GM19452 (cell line): ENCODE results near the gene PFKP.
"Not testable (repeated sequence)": the region's sequence is repeated elsewhere in the genome, so short reads cannot be mapped to it uniquely, and the experiment has no call there.

ENCODE experiments used
- ATAC-seq: cut with Tn5 transposase; IDR thresholded peaks from one replicate; pipeline ENCODE4 v1.9.1; 2021; ENCODE audit not compliant: unreplicated experiment

The PFKP gene

DNA sequence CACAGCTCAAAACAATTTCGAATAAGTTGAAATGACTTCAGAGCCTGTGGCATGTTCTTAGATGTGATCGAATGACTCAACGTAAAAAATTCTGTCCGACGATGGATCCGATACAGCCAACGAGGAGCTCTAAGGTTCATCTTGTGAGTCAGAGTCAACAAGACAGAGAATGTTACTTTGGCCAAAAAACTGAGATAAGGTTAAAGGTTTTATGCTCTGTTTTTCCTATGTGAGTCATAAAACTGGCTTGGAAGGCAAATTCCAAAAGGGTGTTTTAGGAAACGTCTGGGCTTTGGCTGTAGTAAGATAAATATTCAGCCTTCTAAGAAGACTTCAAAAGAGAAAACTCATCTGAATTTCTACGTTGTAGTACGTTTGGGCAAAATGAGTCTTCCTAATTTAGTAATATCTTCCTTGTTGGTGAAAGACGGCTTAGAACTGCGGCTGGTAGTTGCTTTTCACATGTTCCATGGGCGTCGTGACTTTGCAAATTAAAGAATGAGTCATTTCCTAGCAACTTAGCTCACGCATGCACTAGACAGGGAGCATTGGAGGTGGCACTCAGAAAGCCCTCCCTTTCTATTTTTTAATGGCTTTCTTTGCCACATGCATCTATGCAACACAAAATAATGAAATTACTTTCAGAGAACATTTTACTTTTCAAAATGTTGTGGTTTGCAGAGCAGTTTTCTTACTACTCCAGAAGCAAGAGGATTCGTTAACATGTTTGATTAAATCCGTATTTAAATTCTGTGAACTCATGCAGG is 28.2 kb downstream of the PFKP start:
- ATAC-seq, result peak; percentile 72

DNA sequence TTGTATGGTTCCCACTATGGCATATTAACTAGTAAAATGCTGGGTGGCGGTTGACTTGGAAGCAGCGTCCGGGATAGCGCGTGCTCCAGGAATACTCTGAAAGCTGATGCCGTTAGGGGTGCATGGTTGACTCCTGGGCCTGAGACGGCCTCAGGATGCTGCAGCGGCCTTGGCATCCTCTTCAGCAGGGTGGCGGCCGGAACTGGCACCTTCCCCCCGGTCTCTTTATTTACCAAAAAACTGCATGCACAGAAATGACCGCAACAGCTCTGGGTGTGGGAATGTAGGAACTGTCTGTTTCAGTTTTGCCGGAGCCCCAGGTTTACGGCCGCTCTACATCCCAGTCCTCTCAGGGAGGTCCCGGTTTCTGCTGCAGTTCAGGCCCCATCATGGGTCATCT is 28.8 kb downstream of the PFKP start:
- no peak for ATAC-seq

DNA sequence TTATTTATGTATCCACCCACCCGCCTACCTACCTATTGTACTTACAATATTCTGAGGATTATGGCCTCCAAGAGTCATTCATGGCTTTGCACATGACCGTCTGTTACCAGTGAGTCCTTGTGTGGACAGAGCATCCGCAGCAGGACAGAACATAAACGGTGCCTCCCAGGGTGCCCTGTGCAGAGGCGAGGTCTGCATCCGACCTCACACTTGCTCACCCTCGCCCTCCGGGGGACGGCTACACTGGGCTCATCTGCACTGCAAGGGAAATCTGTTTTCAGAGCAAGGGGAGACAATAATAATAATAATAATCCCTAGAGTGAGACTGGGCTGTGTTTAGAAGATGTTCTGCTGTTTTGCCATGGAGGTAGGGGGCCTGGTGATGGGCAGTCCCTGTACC is 29.8 kb downstream of the PFKP start:
- ATAC-seq, result no peak

GRCh38 chr10:3098689-3099088 is 31.3 kb downstream of the PFKP start:
- ATAC-seq, result no peak

DNA sequence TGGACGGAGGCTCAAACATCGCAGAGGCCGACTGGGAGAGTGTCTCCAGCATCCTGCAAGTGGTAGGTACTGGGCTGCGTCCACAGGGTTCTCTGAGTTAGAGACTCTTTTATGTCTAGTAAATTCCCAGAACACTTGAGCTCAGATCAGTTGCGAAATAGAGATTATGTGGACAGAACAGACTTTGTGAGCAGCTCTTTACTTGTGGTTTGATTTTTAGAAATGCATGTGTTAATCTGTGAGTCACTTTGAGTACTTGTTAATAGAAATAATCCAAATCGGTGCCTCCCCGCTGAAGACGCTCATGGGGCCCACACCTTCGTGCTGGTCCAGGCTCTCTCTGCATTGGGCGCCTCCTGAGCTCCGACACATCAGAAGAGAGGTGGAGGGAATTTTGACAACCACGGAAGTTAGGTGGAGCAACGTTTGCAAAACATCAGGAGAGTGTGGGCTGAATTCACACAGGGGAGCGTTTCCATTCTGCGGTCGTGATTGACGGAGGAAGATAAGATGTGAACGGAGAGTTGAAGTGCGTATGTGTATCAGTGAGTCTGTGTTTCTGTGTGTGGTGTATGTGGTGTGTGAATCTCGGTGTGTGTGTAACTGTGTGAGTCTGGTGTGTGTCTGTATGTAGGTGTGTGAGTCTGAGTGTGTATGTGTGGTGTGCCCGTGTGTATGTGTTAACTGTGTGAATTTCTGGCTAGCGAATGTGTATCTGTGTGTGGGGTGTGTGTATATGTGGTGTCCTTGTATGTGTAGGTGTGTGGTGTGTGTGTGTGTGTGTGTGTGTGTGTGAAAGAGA is 32.1 kb downstream of the PFKP start:
- no peak for ATAC-seq

DNA sequence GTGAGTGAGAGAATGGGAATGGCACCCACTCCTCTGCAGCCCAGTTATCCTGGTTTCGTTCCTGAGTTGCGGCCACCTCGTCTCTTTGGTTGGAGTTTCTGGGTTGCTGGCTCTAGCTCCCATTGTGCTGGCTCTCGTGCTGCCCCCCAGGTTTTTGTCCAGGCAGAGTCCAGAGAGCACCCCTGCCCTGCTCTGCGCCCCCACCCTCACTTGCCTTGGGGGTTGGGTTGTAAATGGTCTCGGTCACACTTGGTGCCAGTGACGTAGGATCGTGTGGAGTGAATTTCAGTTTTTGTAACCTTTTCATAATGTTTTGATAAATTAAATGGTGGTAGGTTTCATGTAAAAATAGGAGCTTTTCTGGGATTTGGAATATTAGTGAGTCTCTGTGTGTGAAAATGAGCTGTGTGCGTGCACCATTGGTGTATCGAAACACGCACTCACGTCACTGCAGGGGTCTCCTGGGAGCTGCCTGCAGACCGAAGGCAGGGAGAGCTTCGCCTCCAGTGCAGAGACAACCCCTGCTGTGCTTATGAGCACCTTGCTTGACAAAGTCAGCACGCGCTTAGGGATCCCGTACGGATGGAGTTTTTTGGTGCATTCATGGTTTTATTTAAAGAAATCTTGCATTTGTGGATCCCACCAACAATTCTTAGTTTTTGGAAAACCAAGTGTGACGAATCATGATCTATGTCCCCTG is 32.9 kb downstream of the PFKP start:
- ATAC-seq, result no peak

- no peak for ATAC-seq
Measured at GRCh38 chr10:3100856-3101640, 33.7 kb downstream of the PFKP start.

GRCh38 chr10:3102720-3103427 is 35.5 kb downstream of the PFKP start:
- ATAC-seq, result no peak

DNA sequence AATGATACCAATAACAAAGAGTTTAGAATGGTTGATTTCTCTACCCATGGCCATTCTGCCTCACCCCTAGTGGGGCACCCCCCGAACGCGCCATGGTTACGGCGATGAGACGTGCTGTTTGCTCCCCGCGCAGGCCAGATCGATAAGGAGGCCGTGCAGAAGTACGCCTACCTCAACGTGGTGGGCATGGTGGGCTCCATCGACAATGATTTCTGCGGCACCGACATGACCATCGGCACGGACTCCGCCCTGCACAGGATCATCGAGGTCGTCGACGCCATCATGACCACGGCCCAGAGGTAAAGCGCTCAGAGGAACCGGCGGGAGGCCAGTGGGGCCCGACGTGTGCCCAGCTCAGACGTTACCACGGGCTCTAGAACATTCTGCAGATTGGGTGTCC is 36.3 kb downstream of the PFKP start:
- ATAC-seq, result no peak

- ATAC-seq, result no peak
Measured at GRCh38 chr10:3104251-3104918, 37.0 kb downstream of the PFKP start.

DNA sequence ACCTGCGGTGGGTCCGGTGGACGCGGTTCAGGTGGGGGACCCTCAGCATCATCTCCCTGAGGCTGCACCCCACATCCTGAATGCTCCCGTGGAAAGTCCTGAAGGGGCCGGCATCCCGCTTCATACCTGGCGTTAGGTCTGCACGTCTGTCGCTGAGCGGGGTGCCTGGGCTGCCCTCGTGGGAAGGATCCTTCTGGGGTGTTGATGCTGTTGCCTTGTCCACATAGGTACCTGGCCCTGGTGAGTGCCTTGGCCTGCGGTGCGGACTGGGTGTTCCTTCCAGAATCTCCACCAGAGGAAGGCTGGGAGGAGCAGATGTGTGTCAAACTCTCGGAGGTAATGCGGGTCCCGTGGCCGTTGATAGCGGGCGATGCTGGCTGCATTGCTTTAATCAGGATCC is 37.8 kb downstream of the PFKP start:
- no peak for ATAC-seq

- ATAC-seq, result no peak
Measured at GRCh38 chr10:3105905-3106304, 38.6 kb downstream of the PFKP start.

DNA sequence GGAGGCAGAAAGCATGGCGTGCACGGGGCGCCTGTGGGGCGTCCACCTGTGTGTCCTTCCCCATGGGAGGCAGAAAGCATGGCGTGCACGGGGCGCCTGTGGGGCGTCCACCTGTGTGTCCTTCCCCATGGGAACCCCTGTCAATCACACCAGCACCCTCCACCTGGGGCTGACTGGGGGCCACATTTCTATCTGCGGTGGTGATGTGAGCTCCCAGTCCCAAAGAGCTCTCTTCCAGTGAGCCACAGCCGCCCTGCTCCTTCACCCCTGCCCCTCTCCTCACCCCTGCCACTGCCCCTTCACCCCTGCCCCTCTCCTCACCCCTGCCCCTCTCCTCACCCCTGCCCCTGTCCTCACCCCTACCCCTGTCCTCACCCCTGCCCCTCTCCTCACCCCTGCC is 39.0 kb downstream of the PFKP start:
- ATAC-seq, result not testable (repeated sequence)

DNA sequence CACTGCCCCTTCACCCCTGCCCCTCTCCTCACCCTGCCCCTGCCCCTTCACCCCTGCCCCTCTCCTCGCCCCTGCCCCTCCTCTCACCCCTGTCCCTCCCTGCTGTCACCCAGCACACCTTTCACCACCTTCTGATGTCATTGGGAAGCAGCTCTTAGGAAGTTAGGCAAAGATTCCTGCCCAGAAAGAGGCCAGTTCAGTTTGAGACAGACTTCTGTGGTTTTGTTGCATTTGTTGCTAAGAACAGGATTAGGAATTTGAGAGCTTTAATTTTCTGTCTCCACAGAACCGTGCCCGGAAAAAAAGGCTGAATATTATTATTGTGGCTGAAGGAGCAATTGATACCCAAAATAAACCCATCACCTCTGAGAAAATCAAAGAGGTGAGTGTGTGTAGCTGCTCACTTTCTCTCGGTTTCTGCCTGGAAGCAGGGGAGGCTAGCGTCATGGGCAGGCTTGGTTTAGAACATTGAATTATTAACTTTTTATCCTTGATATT is 39.6 kb downstream of the PFKP start:
- ATAC-seq, result no peak

DNA sequence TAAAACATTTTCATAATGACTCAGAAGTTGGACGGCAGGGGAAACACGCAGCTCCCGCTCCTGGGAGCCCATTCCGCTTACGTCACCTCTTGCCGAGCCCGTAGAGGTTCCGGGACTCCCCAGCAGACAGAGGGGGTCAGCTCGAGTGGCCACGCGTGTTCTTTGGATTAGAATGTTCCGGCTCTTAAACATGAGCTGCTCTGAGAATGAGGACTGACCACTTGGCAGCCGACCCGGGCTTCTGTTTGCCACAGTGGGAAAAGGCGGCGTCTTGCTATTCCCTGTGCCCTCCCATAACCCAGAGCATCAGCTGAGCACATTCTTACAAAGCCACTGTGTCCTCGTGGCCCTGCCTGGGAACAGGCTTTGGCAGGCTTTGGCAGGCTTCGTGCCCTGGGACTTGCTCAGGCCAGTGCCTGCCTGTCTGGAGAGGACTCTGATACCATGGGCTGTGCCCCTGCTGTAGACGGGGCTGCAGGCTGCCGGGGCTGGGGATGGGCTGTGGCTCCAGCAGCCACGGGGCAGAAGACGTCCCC is 40.1 kb downstream of the PFKP start:
- no peak for ATAC-seq

DNA sequence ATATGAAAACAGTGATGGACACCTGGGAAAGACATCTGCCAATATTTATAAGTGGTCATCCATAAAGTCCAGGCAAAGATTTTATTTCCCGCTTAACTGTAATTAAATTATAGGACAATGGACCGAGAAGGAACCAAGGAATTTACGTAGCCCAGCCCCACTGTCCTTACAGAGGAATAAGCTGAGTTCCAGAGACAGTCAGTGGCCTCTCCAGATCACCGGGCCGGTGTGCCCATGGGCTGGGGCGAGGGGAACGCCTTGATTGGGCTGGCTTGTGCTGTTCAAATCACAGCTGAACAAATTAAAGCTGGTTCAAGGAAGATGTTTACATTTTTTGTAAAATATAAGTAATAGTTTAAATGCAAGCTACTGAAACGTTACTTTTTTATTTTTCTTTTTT is 40.7 kb downstream of the PFKP start:
- ATAC-seq, result no peak

- no peak for ATAC-seq
Measured at GRCh38 chr10:3108575-3109105, 41.3 kb downstream of the PFKP start.

DNA sequence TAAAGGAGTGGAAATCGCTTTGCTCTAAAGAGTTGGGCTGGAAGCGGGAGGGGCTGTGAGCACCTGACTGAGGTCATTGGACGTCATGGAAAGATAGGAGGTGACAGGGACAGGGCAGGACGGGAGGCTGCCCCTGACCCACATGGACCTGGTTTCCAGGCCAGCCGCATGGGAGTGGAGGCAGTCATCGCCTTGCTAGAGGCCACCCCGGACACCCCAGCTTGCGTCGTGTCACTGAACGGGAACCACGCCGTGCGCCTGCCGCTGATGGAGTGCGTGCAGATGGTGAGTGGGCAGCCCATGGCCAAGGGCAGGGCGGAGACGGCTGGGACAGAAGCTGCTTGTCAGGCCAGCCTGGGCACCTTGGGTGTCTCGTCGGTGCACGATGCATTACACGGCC is 41.8 kb downstream of the PFKP start:
- no peak for ATAC-seq

GRCh38 chr10:3109633-3110032 is 42.3 kb downstream of the PFKP start:
- no peak for ATAC-seq
